Testis (tissue), 2 donors: ENCODE data around the gene CCDC93.

Experiments used
- POLR2A ChIP-seq: fragments of 450-650 bp; IDR thresholded peaks from one replicate; pipeline ENCODE4 v1.6.1; 2017; ENCODE audit warnings: antibody characterized with exemption, mild to moderate bottlenecking, moderate library complexity
- TF ChIP-seq, protein P1 (sequence below), 3 experiments: fragments of 450-650 bp in 2 of 3; fragments of 200-600 bp in 1 of 3; sonication (generic) in 1 of 3; IDR thresholded peaks; one replicate each; pipeline ENCODE4 v1.5.1; 2016 to 2019; ENCODE audit warnings: antibody characterized with exemption in 3 of 3, mild to moderate bottlenecking in 2 of 3, moderate library complexity in 1 of 3

DNA sequence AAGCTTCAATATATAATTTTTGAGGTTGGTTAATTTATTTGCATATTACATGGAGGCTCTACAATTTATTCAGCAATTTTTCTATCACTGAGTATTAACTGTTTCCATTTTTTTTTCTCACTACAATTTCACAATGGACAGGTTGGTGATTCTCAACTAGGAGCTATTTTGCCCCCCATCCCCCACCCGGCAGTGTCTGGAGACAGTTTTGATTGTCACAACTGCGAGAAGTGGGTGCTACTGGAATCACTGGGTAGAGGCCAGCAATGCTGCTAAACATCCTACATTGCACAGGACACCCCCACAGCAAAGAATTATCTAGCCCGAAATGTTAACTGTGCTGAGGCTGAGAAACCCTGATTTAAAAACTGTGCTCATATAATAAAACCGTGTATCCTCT is 82.6 kb downstream of the CCDC93 start:
- TF ChIP-seq, protein P1, sequence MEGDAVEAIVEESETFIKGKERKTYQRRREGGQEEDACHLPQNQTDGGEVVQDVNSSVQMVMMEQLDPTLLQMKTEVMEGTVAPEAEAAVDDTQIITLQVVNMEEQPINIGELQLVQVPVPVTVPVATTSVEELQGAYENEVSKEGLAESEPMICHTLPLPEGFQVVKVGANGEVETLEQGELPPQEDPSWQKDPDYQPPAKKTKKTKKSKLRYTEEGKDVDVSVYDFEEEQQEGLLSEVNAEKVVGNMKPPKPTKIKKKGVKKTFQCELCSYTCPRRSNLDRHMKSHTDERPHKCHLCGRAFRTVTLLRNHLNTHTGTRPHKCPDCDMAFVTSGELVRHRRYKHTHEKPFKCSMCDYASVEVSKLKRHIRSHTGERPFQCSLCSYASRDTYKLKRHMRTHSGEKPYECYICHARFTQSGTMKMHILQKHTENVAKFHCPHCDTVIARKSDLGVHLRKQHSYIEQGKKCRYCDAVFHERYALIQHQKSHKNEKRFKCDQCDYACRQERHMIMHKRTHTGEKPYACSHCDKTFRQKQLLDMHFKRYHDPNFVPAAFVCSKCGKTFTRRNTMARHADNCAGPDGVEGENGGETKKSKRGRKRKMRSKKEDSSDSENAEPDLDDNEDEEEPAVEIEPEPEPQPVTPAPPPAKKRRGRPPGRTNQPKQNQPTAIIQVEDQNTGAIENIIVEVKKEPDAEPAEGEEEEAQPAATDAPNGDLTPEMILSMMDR (IDR thresholded peaks at IDR 0.05), result no peak
- no peak for TF ChIP-seq POLR2A
